Upper lobe of left lung (tissue), 6 donors: ENCODE data around the gene SCAMP5. TPM values are rescaled to one million over a fixed set of nuclear protein-coding genes. Genes with fewer than 3 reads are reported as not detected.

ENCODE experiments used
- ATAC-seq, 2 donors: fragments of 200-7000 bp; cut with Tn5 transposase; one replicate each; pipeline ENCODE4 v1.9.1; 2022; ENCODE audit warnings: mild to moderate bottlenecking in 2 of 2, moderate library complexity in 2 of 2; ENCODE audit not compliant: low FRiP score in 2 of 2
- DNase-seq, 2 donors: peaks; one replicate each; pipeline ENCODE4 v3.0.0-alpha.2; 2019 to 2020
- H3K27ac ChIP-seq, 4 donors: fragments of 200-600 bp; sonication (generic); one replicate each; pipeline ENCODE4 v1.5.1; 2016 to 2019
- H3K27me3 ChIP-seq, 4 donors: fragments of 200-600 bp; sonication (generic); one replicate each; pipeline ENCODE4 v1.5.1; 2017 to 2019
- H3K36me3 ChIP-seq, 4 donors: fragments of 200-600 bp; sonication (generic); one replicate each; pipeline ENCODE4 v1.5.1; 2016 to 2019
- H3K4me1 ChIP-seq, 4 donors: fragments of 200-600 bp; sonication (generic); one replicate each; pipeline ENCODE4 v1.5.1; 2018 to 2019
- H3K4me3 ChIP-seq, 4 donors: fragments of 200-600 bp; sonication (generic); one replicate each; pipeline ENCODE4 v1.5.1; 2017 to 2019; ENCODE audit warnings: mild to moderate bottlenecking in 2 of 4, moderate library complexity in 1 of 4
- H3K9me3 ChIP-seq, 4 donors: fragments of 200-600 bp; sonication (generic); one replicate each; pipeline ENCODE4 v1.5.1; 2018 to 2019
- CTCF ChIP-seq, 6 experiments: fragments of 450-650 bp in 4 of 6; fragments of 200-600 bp in 2 of 6; sonication (generic) in 2 of 6; IDR thresholded peaks; one replicate each; pipeline ENCODE4 v1.5.1; 2016 to 2019; ENCODE audit warnings: antibody characterized with exemption in 6 of 6
- EP300 ChIP-seq, 4 donors: sonication (generic); formaldehyde crosslinking; IDR thresholded peaks; one replicate each; pipeline ENCODE4 v1.5.1; 2017; ENCODE audit warnings: antibody characterized with exemption in 4 of 4, control low read depth in 2 of 4
- POLR2A ChIP-seq, 4 donors: fragments of 450-650 bp; IDR thresholded peaks; one replicate each; pipeline ENCODE4 v1.5.1; 2016 to 2017; ENCODE audit warnings: antibody characterized with exemption in 4 of 4, mild to moderate bottlenecking in 2 of 4
- POLR2AphosphoS5 ChIP-seq, 2 donors: sonication (generic); formaldehyde crosslinking; IDR thresholded peaks; one replicate each; pipeline ENCODE4 v1.5.1; 2017; ENCODE audit warnings: antibody characterized with exemption in 2 of 2
- WGBS, 2 donors: methylation state at CpG; one replicate each; pipeline ENCODE4 v1.1.5; 2017 to 2018; 5-methylcytosine and 5-hydroxymethylcytosine counted together
- total RNA-seq, 6 donors: library from RNA; depleted of rRNA in 4 of 6; stranded (reverse); fragments of >200 nt in 4 of 6; gene quantifications; one replicate each; pipeline versions ENCODE4 v1.1.0 to v1.2.1, GENCODE V29; 2016 to 2021
- donor health status: DM: no; HTN: no; CAD: no; lungs with moderate emphysema.
- donor health status: DM: no; HTN: yes; CAD: no; lungs with severe emphysema.

The SCAMP5 gene
- total RNA-seq, 6 donors from 2014 or later = 1.0 to 12.3 (median 3.0) TPM

DNA sequence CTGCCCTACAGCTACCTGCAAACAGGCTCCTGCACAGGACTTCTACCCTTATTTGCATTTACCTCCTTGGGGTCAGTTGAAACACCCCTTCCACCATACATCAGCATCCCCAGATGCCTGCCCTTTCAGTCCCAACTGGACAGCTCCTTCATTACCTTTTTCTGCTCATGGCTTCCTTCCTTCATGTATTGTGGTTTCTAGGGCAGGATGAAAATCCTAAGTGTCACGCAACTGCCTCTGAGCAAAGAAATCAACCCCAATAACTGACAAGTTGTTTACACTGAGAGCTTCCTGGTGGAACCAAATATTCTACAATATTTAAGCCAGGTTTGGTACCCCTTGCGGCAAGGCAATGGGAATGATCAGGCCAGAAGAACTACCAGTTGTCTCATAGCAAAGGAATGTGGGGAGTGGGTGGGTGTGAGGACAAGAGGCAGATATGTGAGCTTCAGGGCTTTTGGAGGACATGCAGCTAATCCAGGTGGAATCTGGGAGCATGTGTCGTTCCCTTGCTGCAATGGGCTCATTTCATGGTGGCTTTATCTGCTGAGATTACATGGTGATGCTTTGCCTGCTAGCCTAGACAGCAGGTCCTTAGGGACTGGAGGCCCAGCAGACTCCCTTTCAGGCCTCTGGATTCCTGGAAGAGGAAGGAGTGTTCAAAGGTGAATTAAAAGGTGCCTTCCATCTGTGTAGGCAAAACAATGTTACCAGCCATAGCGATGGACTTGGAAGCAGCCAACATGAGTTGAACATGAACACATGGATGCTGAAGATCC lies 63.0 kb downstream of the SCAMP5 start:
- Histone ChIP-seq H3K36me3 (no peaks in the 10 kb centered on the region), H3K4me3 (no peak overlapping the region), H3K4me1 (peaks cover 8 to 11% (median 9%) of the 10 kb centered on the region in 4 donors), H3K9me3 (no peaks in the 10 kb centered on the region), H3K27me3 (no peaks in the 10 kb centered on the region), H3K27ac (no peak overlapping the region)
- no peak for TF ChIP-seq CTCF (IDR thresholded peaks at IDR 0.05)
- no peak for TF ChIP-seq POLR2A (IDR thresholded peaks at IDR 0.05)
- TF ChIP-seq POLR2AphosphoS5 (IDR thresholded peaks at IDR 0.05) = no peak
- no peak for TF ChIP-seq EP300 (IDR thresholded peaks at IDR 0.05)
- WGBS, 2 donors = 85% methylated on average over 4 of the region's 4 CpGs
- DNase-seq (peak in 1 of 2 donors; percentile 1), ATAC-seq (no peak)

GRCh38 chr15:75059607-75060006 lies 64.2 kb downstream of the SCAMP5 start:
- WGBS, 2 donors = 77 to 98% methylated on average over 5 of the region's 5 CpGs
- TF ChIP-seq POLR2A (IDR thresholded peaks at IDR 0.05) = no peak
- TF ChIP-seq POLR2AphosphoS5 (IDR thresholded peaks at IDR 0.05) = no peak
- no peak for TF ChIP-seq CTCF (IDR thresholded peaks at IDR 0.05)
- no peak for TF ChIP-seq EP300 (IDR thresholded peaks at IDR 0.05)
- peak in 1 of 2 donors; percentile 15 for DNase-seq
- no peaks in the 10 kb centered on the region for H3K27me3 ChIP-seq
- ATAC-seq = no peak
- H3K4me3 ChIP-seq = no peak overlapping the region
- H3K27ac ChIP-seq = no peak overlapping the region
- peaks cover 0 to 9% (median 6%) of the 10 kb centered on the region in 4 donors for H3K4me1 ChIP-seq
- H3K9me3 ChIP-seq = no peaks in the 10 kb centered on the region
- H3K36me3 ChIP-seq = no peaks in the 10 kb centered on the region

GRCh38 chr15:75061272-75061671 lies 65.9 kb downstream of the SCAMP5 start:
- no peaks in the 10 kb centered on the region for H3K9me3 ChIP-seq
- ATAC-seq (no peak), DNase-seq (no peak)

GRCh38 chr15:75062706-75063105 lies 67.3 kb downstream of the SCAMP5 start:
- DNase-seq (no peak), ATAC-seq (no peak)
- no peaks in the 10 kb centered on the region for H3K27me3 ChIP-seq
- TF ChIP-seq POLR2A (IDR thresholded peaks at IDR 0.05) (no peak), EP300 (IDR thresholded peaks at IDR 0.05) (no peak), CTCF (IDR thresholded peaks at IDR 0.05) (no peak), POLR2AphosphoS5 (IDR thresholded peaks at IDR 0.05) (no peak)
- no peaks in the 10 kb centered on the region for H3K36me3 ChIP-seq
- no peak overlapping the region for H3K27ac ChIP-seq
- peaks cover 8 to 18% (median 13%) of the 10 kb centered on the region in 4 donors for H3K4me1 ChIP-seq
- no peak overlapping the region for H3K4me3 ChIP-seq
- no peaks in the 10 kb centered on the region for H3K9me3 ChIP-seq
- WGBS, 2 donors = 66 to 67% methylated on average over 3 of the region's 3 CpGs

More at GRCh38 chr15:75061272-75061671, 65.9 kb downstream of the SCAMP5 start:
- Histone ChIP-seq H3K27me3 (no peaks in the 10 kb centered on the region), H3K27ac (no peak overlapping the region), H3K4me1 (peaks cover 6 to 9% (median 8%) of the 10 kb centered on the region in 4 donors), H3K36me3 (no peaks in the 10 kb centered on the region), H3K4me3 (no peak overlapping the region)
- TF ChIP-seq POLR2AphosphoS5 (IDR thresholded peaks at IDR 0.05) (no peak), POLR2A (IDR thresholded peaks at IDR 0.05) (no peak), CTCF (IDR thresholded peaks at IDR 0.05) (no peak), EP300 (IDR thresholded peaks at IDR 0.05) (no peak)

DNA sequence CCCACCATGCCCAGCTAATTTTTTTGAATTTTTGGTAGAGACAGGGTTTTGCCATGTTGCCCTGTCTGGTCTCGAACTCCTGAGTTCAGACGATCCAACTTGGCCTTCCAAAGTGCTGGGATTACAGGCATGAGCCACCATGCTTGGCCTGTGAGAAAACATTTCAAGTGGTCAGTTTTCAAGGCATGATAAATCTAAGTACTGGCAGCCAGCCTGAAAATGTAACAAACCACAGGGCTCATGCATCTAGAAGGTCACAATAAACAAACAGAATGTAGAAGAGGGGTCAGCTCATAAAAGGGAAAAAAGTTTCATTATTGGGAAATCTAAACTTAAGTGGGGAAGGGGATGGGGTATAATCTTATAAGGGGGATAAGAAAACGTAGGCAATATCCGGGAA lies 68.0 kb downstream of the SCAMP5 start:
- TF ChIP-seq POLR2AphosphoS5 (IDR thresholded peaks at IDR 0.05) (no peak), POLR2A (IDR thresholded peaks at IDR 0.05) (no peak)
- DNase-seq (no peak), ATAC-seq (no peak)
- no peak overlapping the region for H3K4me3 ChIP-seq
- no peaks in the 10 kb centered on the region for H3K36me3 ChIP-seq
- no peaks in the 10 kb centered on the region for H3K27me3 ChIP-seq
- no peak overlapping the region for H3K27ac ChIP-seq
- 76% methylated on average over 4 of the region's 4 CpGs for WGBS, 2 donors
- H3K4me1 ChIP-seq = peaks cover 8 to 14% (median 9%) of the 10 kb centered on the region in 4 donors
- H3K9me3 ChIP-seq = no peaks in the 10 kb centered on the region
